Measurements from ENCODE around the gene PSMB9.

Gene PSMB9

DNA sequence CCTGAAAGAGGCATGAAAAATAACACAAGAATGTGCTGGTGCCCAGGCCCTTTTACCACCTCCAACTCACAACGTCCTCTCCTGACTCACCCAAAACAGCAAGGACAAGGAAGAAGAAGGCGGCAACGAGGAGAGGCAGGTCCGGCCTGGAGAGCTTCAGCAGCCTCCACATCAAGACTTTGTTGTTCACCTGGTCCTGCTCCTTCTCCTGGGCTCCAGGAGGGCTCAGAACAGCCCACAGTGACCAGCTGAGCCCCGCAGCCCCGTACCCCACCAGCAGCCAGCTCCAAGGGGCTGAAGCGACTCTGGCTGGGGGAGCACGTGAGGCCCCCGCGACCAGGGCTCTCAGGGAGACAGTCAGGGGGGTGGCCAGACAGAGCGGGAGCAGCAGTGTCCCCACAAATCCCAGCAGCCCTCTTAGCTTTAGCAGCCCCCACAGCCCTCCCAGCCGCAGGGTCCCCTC lies 16.3 kb upstream of the PSMB9 start:
- TF ChIP-seq, protein P1, sequence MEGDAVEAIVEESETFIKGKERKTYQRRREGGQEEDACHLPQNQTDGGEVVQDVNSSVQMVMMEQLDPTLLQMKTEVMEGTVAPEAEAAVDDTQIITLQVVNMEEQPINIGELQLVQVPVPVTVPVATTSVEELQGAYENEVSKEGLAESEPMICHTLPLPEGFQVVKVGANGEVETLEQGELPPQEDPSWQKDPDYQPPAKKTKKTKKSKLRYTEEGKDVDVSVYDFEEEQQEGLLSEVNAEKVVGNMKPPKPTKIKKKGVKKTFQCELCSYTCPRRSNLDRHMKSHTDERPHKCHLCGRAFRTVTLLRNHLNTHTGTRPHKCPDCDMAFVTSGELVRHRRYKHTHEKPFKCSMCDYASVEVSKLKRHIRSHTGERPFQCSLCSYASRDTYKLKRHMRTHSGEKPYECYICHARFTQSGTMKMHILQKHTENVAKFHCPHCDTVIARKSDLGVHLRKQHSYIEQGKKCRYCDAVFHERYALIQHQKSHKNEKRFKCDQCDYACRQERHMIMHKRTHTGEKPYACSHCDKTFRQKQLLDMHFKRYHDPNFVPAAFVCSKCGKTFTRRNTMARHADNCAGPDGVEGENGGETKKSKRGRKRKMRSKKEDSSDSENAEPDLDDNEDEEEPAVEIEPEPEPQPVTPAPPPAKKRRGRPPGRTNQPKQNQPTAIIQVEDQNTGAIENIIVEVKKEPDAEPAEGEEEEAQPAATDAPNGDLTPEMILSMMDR (IDR thresholded peaks at IDR 0.05; ENCODE audit: poor library complexity, severe bottlenecking): no peak
- ATAC-seq (ENCODE audit: low read depth) (peak; percentile 35), DNase-seq (ENCODE audit: low spot score) (no peak)
- H3K36me3 ChIP-seq (ENCODE audit: low read depth): peaks cover 63% of the 10 kb centered on the region
- no peaks in the 10 kb centered on the region for H3K4me1 ChIP-seq (ENCODE audit: insufficient read depth, poor library complexity, severe bottlenecking)
- peak overlapping the region; percentile 51 for H3K4me3 ChIP-seq (ENCODE audit: severe bottlenecking)
- peak overlapping the region; percentile 68 for H3K27ac ChIP-seq (ENCODE audit: poor library complexity, severe bottlenecking)
- no peaks in the 10 kb centered on the region for H3K9me3 ChIP-seq (ENCODE audit: severe bottlenecking)
- H3K27me3 ChIP-seq (ENCODE audit: insufficient read depth, poor library complexity, severe bottlenecking): no peaks in the 10 kb centered on the region

DNA sequence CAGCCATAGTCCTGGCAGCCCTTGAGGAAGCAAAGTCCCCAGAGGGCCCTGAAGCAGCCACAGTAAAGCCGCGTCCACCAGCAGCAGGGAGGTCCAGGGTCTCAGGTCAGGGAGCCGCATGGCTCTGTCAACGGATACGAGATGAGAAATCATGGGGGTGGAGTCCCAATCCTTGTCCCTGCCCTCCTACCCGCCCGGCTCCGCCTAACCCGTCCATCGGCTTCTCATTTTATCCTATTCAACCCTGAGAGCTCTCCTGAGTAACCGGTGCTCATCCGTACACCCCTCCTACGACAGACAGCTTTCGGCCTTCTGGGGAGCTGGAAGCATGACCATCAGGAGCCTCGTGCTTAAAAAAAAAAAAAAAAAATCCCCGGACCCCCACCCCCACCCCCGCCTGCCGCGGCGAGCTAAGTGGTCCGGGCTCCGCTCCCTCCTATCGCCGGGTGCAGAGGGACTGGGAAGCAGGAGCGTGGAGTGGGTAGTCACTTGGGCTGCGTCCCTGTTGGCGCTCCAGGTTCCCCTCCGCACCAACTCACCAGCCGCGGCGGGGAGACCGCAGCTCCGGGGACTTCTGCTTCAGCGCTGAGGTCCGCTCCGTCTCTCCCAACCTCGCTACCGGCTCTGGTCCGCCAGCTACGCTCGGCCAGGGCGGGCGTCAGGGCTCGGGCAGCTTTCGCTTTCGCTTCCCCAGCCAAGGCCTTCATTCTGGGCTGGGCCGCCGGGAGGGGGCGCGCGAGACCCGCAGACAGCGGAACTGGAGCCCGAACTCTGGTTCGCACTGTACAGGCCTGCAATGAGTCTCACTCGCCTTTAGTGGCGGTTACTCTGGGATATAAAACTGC lies 15.7 kb upstream of the PSMB9 start, which contains the start of gene TAP2:
Gene TAP2, minus strand, starts transcription at position 626 of the 845 bp plus-strand sequence. Its CDS starts 506 bp downstream, at position 120.
- Histone ChIP-seq H3K9me3 (ENCODE audit: severe bottlenecking) (no peaks in the 10 kb centered on the region), H3K4me1 (ENCODE audit: insufficient read depth, poor library complexity, severe bottlenecking) (no peaks in the 10 kb centered on the region), H3K4me3 (ENCODE audit: severe bottlenecking) (peak within 1 kb of the TSS; percentile 51), H3K27ac (ENCODE audit: poor library complexity, severe bottlenecking) (peak within 1 kb of the TSS; percentile 68), H3K36me3 (ENCODE audit: low read depth) (peaks cover 58% of the 10 kb centered on the region), H3K27me3 (ENCODE audit: insufficient read depth, poor library complexity, severe bottlenecking) (no peaks in the 10 kb centered on the region)
- TF ChIP-seq, protein P1 (IDR thresholded peaks at IDR 0.05; ENCODE audit: poor library complexity, severe bottlenecking): peak; percentile 98
- ATAC-seq (ENCODE audit: low read depth) (peak; percentile 86), DNase-seq (ENCODE audit: low spot score) (peak; percentile 90)

DNA sequence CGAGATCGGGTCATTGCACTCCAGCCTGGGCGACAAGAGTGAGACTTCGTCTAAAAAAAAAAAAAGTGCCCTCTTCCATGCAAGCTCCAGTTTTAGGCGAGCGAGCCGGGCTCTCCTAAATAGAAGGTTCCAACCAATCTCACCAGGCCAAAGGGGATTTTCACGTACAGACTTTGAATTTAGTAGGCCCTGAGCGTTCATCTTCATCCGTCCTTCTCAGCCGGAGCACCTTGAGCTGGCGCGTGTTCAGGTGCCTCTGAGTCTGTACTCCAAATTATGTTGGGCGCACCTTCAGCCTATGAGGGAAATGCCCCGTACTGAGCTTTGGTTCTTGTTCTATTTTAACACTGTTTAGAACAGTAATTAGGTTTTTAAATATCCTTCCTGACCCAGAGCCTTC lies 14.6 kb upstream of the PSMB9 start:
- no peak overlapping the region for H3K4me3 ChIP-seq (ENCODE audit: severe bottlenecking)
- TF ChIP-seq, protein P1 (IDR thresholded peaks at IDR 0.05; ENCODE audit: poor library complexity, severe bottlenecking): no peak
- ATAC-seq (ENCODE audit: low read depth): no peak
- H3K27ac ChIP-seq (ENCODE audit: poor library complexity, severe bottlenecking): peak overlapping the region; percentile 68
- H3K9me3 ChIP-seq (ENCODE audit: severe bottlenecking): no peaks in the 10 kb centered on the region
- no peak for DNase-seq (ENCODE audit: low spot score)
- H3K36me3 ChIP-seq (ENCODE audit: low read depth): peaks cover 48% of the 10 kb centered on the region
- H3K27me3 ChIP-seq (ENCODE audit: insufficient read depth, poor library complexity, severe bottlenecking): no peaks in the 10 kb centered on the region
- no peaks in the 10 kb centered on the region for H3K4me1 ChIP-seq (ENCODE audit: insufficient read depth, poor library complexity, severe bottlenecking)

DNA sequence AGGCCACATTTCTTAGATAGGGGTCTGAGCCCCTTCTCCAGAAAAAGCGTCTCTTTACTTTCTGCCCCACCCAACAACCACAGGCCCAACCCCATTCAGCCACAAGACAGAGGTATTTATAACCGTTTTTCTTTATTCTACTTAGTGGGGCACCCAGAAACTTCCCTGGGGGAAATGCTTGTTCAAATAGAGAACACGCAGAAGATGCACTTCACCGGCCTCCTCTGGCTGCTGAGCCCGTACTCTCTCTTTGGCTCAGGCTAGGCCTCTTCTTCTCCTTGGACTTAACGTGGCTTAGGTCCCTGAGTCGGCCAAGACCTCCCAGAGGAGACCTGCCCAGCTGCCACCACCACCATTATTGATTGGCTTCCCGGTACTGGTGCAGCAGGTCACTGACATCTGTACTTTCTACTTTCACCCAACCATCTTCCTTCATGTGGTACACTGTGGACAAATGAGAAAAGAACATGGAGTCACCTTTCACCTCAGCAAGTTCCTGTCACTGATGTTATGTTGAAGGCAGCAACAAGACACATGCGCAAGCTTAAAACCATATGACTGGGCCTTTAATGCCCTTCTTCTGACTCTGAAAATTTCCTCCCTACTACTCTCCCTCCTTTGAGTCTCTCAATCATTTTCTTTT lies 13.3 kb upstream of the PSMB9 start:
- H3K9me3 ChIP-seq (ENCODE audit: severe bottlenecking): no peaks in the 10 kb centered on the region
- H3K4me1 ChIP-seq (ENCODE audit: insufficient read depth, poor library complexity, severe bottlenecking): peaks cover 4% of the 10 kb centered on the region
- DNase-seq (ENCODE audit: low spot score) (no peak), ATAC-seq (ENCODE audit: low read depth) (no peak)
- no peak overlapping the region for H3K4me3 ChIP-seq (ENCODE audit: severe bottlenecking)
- peaks cover 36% of the 10 kb centered on the region for H3K36me3 ChIP-seq (ENCODE audit: low read depth)
- TF ChIP-seq, protein P1 (IDR thresholded peaks at IDR 0.05; ENCODE audit: poor library complexity, severe bottlenecking): no peak
- H3K27me3 ChIP-seq (ENCODE audit: insufficient read depth, poor library complexity, severe bottlenecking): no peaks in the 10 kb centered on the region
- no peak overlapping the region for H3K27ac ChIP-seq (ENCODE audit: poor library complexity, severe bottlenecking)

Measured in RWPE2 (cell line).